NT2/D1 (cell line): Measurements from ENCODE around the gene DCAF12.

Experiments used
- YY1 ChIP-seq: IDR thresholded peaks from 2 replicates; pipeline ENCODE4 v1.6.1; 2011; ENCODE audit not compliant: insufficient read length, insufficient read depth
- ZNF274 ChIP-seq: IDR thresholded peaks from 2 replicates; pipeline ENCODE4 v1.6.1; 2011; ENCODE audit warnings: mild to moderate bottlenecking, low read depth, low read length

DNA sequence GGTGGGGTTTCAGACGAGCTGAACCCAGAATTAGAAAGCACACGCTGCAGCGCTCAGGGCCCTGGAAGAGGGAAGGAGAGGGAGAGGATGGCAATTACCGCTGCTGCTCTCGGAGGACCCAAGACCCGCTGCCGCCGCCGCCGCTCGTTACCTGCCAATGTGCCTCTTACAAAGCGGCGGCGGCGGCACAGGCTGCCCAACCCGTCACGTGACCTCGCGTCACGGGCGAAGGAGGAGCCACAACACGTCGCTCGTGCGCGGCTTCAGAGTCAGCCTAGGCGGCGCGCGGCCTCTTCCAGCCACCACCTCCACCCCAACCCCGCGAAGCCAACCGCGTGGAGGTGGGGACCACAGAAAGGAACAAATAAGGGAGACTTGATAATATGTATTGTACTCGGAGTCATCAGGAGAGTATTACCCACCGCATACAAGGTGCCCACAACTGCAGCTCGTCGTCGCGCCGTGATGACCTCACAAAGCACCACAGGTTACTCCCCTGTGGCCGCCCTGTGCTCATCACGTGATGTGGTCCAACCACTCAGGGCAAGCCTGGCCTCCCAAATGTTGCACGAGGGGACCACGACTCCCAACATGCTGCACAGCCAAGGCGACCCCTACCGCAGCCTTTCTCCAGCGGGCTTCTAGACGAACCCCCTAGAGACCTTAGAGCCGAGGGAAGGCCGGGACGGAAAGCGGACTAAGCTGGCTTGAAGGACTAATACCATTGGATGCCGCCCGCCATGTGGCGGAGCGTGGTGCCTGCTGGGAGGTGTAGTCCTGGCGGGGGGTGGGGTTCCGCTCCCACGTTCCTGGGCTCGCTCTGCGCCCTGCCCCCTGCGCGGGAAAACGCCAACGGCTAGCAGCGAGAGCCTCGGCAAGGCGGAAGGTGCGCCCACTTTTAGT is 77.5 kb downstream of the DCAF12 start, which contains the start of gene UBAP2:
- TF ChIP-seq YY1, result no peak
- no peak for TF ChIP-seq ZNF274
